NCI-H128 (cell line): ENCODE data around the gene ADAMTS20.

Experiments used
- DNase-seq: peaks from one replicate; lab custom pipeline; 2025; ENCODE audit not compliant: unreplicated experiment; lab: John Stamatoyannopoulos, UW

The ADAMTS20 gene

DNA sequence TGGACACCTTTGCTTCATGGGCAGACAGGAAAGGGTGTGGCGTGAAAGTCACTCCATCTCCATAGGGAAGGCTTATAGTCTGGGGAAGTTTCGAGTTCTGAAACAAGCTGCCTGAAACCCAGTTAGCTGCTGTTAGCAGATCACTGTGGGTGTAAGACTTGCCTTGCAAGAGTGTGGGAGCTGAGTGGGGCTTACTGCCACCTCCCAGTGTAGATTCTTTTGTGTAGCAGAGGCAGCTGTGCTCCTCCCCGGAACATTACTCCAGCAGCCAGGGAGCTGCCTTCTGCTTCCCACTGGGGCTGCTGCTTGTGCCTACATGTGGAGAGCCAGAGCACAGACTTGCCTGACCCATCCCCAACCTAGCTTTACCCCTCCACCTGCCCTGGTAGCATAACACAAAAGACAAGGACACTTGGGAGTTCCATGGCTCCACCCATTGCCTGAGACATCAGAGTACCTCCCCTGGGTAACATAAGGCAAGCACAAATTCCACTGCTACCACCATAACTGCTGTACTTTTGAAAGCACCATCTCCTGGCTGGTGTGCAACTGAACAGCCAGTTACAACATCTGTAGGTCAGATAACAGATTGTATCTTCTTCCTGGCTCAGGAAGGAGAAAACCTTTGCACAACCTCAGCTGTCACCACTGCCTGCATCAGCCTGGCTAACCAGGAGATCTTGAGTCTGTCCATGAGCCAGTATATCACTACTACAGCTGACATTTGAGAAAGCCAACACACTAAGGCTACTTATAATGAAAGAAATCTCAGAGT is 69.5 kb downstream of the ADAMTS20 start:
- no peak for DNase-seq

DNA sequence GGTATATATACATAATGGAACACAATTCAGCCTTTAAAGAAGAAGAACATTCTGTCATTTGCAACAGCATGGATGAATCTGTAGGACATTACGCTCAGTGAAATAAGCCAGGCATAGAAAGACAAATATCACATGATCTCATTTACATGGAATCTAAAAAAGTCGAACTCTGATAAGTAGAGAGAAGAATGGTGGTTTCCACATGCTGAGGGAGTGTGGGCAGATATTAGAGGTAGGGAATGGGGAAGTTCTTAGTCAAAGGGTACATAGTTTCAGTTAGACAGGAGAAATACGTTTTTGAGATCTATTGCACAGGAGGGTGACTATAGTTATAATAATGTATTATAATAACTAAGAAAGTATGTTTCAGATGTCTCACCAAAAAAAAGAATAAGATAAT is 71.4 kb downstream of the ADAMTS20 start:
- DNase-seq = no peak

DNA sequence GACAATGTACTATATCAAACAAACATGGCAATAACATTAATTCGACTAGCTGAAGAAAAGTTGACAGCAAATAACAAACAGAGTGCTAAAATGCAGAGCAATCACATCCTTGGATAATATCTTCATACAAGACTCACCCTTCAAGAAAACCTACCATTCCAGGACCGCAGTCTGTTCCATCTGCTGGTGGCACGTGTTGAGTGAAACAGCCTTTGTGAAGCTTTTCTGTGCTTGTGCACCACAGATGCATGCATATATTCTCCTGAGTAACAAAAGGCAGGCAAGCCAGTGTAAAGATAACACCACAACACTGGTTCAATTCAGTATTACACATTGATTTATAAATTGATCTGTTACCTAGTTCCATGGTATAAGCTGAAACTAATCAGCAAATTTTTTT is 89.3 kb downstream of the ADAMTS20 start:
- DNase-seq = no peak

DNA sequence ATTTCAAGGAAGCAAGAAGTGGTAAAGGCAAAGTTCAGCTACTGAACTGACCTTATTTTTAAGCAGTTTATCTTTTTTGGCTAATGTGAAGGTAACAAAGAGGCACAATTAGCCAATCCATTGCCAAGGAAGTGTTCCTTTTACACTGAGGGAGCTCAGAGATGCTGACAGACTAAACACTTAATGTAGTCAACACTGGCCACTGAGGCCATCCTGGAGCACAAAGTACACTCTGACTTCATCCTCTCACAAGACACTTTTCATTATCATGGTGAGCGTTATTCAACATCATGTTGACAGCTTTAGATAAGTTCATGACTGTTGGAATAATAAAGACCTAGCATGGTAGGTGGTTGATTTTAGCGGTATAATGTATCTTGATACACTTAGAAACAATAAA is 89.9 kb downstream of the ADAMTS20 start:
- no peak for DNase-seq

DNA sequence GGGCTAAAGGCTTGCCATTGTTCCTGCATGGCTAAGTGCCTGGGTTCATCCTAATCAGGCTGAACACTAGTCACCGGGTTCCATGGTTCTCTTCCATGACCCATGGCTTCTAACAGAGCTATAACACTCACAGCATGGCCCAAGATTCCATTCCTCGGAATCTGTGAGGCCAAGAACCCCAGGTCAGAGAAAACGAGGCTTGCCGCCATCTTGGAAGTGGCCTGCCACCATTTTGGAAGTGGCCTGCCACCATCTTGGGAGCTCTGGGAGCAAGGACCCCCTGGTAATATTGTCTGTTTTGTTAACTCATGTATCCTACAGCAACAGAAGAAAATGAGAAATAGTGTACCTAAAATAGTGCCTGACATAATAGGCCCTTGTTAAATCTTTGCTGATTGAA is 92.7 kb downstream of the ADAMTS20 start:
- no peak for DNase-seq

DNA sequence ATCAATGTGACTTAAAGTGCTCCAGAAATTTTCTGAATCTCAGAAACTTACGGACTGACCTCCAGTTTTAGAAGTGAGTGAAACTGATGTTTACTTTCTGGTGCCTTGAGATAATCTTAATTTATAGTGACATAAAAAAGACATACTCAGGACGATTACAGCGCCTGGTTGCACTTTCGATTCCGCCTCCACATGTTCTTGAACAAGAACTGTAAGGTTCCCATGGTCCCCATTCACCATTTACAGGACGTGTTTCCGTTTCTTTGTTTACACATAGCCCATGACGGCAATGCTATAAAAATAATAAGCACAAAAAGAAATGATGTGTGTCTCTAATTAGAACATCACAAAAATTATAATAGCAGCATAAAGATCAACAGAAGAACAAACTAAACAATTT is 98.2 kb downstream of the ADAMTS20 start:
- DNase-seq = no peak

DNA sequence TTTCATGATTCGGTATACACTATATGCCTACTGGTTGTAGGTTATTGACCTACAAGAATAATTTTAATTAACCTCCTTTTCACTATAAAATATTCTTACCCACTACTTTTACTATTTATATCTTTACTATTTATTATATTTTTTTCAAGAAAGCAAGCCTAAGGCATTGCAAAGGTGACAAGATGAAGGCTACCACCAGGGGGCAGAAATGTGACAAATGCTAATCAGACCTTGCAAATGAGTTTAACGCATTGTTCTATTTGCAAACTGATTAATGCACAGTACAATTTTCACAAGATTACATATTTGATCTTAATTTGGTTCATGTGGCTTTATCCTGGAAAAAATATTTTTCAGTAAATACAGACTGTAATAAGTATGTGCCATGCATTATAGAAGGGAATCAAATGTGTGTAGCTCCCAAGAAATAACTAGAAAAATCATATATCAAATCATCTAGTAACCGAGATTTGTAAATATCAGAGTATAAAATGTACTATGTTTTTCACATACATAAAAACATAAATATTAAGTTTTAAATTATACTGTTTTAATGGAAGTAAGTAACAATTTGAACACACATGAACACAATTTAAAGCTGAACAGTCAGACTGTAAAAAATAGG is 107.0 kb downstream of the ADAMTS20 start:
- DNase-seq = no peak

DNA sequence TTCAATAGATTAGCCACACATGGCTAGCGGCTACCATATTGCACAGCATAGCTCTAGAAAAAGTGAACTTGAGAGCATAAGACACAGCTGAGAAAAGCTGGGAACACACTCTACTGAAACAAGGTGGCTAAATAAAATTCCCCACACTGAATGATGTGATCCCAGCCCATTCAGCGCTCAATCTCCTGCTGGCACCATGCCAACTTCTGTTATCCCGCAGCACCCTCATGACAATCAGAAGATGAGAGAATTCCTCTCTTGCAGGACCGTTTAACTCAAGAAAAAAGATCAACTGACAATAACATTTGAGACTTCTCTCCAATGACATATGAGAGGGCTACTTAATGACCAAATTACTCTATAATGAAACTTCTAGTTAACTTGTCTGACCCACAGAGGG is 115.4 kb downstream of the ADAMTS20 start:
- no peak for DNase-seq

DNA sequence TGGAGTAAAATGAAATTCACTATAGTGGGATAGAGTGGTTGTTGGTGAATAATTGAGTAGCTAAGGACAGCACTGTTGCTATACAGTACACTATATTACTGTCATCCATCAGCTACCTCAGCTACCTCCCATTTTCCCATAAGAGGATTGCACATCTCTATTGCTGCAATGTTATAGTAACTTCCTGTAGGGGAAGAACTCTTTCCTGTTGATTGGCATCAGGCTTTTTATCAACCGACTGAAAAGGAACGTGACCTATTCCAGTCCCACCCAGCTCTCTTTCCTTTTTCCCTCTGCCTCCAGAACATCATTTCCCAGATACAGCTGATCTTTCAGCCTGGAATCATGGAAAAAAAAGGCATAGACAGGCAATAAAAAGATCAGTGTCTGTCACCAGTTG is 117.4 kb downstream of the ADAMTS20 start:
- DNase-seq = no peak

DNA sequence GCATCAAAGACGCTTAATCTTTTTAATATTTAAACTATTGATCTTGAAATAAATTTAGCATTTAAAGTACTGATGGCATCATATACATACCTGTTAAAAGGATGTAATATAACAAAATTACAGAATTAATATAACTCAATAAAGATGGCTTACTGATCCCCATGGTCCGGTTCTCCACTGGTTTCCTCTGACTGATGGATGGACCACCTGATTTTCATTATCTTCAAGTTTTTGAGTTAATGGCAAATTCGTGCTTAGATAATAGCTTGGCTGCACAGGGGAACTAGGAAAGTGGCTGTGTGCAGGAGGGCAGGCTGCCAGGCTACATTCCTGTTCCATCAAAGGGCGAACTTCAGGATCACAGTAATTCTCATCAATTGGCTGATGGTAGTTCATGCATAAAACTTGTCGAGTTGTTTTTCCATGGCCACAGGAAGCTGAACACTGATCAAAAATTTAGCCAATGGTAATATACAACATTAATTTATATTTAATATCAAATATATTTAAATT is 123.9 kb downstream of the ADAMTS20 start:
- DNase-seq = no peak

DNA sequence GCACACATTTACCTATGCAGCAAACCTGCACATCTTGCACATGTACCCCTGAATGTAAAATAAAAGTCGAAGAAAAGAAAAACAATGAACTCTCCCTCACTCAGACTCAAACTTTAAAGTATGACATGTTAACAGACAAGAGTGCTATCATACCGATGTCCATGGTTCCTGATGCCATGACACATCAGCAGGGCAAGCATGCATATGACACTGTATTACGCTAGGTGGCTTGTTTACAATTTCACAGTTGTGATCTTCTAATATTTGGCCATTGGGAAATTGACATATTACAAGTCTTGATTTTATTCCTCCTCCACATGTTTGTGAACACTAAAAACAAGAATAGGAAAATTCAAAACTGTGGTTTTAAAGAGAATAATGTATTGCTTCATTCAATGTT is 126.6 kb downstream of the ADAMTS20 start:
- DNase-seq = no peak

DNA sequence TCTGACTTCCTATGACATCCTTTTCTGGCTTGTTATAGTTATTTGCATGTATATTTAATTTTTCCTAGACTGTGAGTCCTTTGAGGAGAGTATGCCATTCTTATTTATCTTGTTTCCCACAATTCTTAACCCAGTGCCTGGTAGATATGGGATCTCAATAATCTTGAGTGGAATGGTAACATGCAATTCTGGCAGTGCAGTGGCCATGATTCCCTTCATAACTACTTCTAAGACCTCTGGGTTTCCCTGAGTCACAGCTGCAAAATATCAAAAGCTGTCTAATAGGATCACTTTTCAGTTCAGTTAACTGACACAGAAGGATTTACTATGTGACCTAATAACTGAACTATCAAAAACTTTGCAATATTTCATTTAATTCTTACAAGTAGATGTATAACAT is 135.0 kb downstream of the ADAMTS20 start:
- DNase-seq = no peak

DNA sequence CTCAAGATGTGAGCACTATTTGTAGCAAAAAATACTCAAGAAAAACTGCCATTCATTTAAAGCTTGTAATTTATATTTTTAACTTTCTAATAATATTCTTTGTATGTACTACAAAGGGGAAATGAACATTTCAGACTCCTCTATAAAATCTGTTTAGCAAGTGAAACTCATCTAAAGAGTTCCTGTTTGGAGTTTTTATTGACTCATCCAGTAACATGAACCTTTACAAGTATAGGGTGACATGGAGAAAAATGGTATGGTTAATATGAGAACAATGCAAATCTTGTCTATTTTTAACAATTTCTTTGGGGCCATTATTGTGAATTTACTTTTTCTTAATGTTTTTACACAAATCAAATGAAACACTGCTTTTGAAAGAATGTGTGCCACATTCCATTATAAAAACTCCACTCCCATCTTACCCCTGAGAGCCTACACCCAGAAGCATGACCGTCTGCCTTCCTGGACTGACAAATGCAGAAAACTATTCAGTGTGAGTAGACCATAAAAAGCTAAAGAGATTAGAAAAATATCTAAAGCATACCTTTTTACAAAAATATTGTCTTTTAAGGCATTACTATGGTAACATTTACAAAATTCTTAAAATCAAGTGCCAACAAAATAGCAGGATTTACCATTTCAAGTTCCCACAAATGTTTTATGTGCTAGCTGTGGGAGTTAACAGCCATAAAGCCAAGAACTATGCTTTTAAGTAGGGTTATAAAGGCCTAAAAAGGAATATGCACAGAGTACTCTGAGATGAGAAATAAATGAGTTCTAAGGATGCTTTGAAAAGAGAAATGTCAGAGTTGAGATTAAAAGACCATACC is 144.0 kb downstream of the ADAMTS20 start:
- DNase-seq = no peak

DNA sequence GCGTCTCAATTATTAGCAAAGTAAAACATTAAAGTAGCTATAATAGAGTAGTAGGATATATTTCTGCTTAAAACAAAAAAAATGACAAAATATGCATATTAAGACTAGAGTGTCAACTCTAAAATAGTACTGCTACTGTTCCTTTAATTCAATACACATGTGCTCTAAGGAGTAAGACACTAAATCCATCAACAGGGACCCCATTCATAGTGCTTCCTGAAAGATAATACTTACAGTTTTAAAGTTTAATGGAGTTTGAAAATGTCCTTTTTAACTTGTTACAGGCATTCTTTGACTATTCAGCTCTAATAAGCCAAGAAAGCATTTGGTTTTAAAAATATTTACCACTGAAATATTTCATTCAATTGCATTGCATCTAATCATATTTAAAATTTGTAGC is 145.2 kb downstream of the ADAMTS20 start:
- DNase-seq = no peak

DNA sequence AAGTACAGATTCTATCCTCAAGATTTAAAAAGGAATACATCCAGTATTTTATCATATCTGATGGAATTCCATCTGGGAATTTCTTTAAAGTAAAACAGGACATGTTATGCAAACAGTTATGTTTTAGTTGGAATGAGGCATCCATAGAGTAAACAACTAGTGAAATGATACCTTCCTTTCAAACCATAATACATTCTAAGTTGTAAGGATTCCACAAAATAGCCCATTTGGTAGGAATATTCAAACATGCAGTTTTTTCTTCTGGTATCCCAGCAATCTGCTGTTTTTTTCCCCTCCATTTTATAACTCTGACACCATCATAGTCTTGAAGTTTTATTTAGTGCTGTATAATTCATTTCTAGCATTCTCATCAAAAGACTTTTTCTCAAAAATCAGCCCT is 149.6 kb downstream of the ADAMTS20 start:
- DNase-seq = no peak

DNA sequence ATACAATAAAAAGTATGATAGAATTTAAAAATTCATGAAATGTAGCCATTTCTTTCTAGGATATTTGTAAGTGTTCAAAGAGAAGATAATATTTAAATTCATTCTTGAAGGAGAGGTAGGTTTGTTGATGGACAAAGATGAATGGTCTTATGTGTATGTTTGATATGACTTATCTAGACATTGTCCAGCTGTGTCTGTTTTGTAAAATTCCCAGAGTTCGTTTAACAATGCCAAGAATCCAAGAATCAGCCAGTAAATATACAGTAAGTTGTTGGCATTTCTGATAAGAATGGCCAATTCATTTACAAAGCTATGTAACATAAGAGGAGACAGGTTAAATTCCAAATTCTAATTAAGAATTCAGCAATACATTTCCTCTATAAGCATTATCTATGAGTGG is 150.9 kb downstream of the ADAMTS20 start:
- no peak for DNase-seq

DNA sequence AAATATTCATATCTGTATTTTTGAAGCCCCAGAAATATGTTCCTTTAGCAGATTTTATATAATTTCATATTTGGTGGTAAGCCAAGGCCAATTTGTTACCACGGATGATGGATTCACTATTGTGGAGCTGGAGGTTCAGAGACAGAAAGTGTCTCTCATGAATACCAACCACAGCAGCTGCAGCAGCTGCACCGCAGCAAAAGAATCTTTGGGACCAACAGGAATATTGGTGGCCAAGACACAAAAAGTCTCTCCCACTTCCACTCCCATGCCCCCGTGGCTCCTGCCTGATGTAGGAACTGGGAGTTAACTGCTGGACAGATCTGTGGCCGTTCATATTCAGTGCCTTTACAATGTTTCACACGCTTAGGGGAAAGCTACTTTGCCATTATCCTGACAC is 155.3 kb downstream of the ADAMTS20 start:
- DNase-seq = no peak

DNA sequence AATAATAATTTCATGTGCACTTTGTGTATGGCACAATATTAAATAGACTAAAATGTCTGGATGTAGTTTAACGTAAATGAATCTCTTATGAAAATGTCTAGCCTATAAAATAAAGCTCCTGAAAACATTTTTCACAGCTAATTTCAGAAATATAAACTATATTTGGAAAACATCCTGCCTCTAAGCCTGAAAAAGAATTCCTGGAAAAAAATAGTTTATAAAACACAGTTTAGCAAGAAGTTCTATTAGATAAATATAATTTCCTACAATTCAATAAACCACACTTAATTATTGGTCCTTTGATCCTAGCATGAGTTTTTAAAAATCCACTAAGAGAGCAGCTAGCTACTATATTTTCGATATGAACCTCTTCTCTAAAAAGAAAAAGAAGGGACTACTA is 159.9 kb downstream of the ADAMTS20 start:
- no peak for DNase-seq

DNA sequence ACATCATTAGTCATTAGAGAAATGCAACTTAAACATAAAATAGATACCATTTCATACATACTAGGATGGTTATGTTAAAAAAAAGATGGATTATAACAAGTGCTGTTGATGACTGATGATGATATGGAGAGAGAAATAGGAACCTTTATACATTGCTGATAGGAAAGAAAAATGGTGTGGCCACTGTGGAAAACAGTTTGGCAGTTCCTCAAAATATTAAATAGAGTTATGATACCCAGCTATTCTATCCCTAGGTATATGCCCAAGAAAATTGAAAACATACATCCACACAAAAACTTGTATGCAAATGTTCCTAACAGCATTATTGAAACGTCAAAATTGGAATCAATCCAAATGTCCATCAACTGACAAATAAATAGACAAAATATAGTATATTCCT is 170.1 kb downstream of the ADAMTS20 start:
- no peak for DNase-seq

DNA sequence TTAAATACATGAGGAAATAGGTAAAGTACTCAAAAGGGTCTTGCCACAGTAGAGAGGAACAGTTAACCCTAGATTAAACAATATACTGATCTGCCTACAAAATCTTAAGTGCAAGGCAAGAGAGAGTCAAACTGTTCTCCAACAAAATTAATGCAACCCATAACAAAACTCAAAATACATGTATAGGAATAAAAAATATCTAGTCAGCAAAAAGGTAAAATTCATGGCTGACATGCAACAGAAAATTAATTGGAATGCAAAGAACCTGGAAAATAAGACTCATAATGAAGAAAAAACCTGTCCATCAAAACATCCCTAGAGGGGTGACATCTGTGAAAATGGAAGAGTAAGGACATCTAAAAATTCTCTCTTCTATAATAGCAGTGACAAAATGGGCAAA is 173.6 kb downstream of the ADAMTS20 start:
- no peak for DNase-seq

DNA sequence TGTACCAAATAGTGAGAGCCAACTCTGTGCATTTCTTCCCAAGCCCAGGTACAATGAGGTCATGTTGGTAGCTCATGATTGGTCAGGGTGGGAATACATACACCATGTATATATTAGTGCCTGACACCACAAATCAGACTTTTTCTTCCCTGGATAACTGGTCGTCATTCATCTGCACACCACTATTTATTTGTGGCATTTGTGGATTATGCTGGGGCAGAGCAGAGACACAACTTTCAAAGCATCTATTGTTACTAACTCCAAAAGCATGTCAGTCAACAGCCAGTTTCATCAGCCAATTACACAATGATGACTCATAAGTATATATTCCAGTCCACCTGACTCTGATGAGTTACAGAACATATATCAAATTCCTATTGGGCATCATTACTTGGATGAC is 181.7 kb downstream of the ADAMTS20 start:
- DNase-seq = no peak
